Sigmoid colon (tissue), 4 donors: Measurements from ENCODE around the gene MMP7.

Source experiments
- EP300 ChIP-seq, 4 donors: sonication (generic); formaldehyde crosslinking; IDR thresholded peaks; one replicate each; pipeline ENCODE4 v1.6.1; 2017; ENCODE audit warnings: antibody characterized with exemption in 4 of 4
- POLR2A ChIP-seq, 2 donors: fragments of 450-650 bp; IDR thresholded peaks; one replicate each; pipeline ENCODE4 v1.6.1; 2016; ENCODE audit warnings: antibody characterized with exemption in 2 of 2, mild to moderate bottlenecking in 2 of 2, moderate library complexity in 2 of 2
- POLR2AphosphoS5 ChIP-seq, 4 donors: sonication (generic); formaldehyde crosslinking; IDR thresholded peaks; one replicate each; pipeline ENCODE4 v1.6.1; 2017; ENCODE audit warnings: antibody characterized with exemption in 4 of 4
- TF ChIP-seq, protein P1 (sequence below), 4 experiments: fragments of 450-650 bp in 3 of 4; fragments of 200-600 bp in 1 of 4; IDR thresholded peaks; one replicate each; pipeline ENCODE4 v1.5.1; 2016 to 2019; ENCODE audit warnings: antibody characterized with exemption in 4 of 4, mild to moderate bottlenecking in 3 of 4, moderate library complexity in 2 of 4

DNA sequence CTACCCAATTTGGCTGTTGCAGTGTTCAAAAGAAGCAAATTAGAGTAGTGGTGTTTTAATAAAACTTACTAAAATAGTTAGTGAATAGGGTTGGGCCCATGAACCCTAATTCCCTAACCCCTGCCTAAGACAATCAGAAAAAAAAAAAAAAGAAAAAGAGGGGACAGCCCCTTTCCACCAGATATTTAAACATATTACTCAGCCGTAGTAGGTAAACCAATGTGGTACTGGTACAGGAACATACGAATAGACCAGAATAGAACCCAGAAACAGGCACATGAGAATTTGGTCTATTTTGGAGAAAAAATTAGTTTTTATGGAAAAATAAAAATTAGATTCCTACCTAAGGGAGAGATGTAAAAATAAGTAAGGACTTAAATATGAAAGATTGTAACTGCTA lies 38.6 kb downstream of the MMP7 start:
- TF ChIP-seq, protein P1, sequence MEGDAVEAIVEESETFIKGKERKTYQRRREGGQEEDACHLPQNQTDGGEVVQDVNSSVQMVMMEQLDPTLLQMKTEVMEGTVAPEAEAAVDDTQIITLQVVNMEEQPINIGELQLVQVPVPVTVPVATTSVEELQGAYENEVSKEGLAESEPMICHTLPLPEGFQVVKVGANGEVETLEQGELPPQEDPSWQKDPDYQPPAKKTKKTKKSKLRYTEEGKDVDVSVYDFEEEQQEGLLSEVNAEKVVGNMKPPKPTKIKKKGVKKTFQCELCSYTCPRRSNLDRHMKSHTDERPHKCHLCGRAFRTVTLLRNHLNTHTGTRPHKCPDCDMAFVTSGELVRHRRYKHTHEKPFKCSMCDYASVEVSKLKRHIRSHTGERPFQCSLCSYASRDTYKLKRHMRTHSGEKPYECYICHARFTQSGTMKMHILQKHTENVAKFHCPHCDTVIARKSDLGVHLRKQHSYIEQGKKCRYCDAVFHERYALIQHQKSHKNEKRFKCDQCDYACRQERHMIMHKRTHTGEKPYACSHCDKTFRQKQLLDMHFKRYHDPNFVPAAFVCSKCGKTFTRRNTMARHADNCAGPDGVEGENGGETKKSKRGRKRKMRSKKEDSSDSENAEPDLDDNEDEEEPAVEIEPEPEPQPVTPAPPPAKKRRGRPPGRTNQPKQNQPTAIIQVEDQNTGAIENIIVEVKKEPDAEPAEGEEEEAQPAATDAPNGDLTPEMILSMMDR (IDR thresholded peaks at IDR 0.05), result no peak
- TF ChIP-seq POLR2A (IDR thresholded peaks at IDR 0.05) (no peak), POLR2AphosphoS5 (IDR thresholded peaks at IDR 0.05) (no peak), EP300 (IDR thresholded peaks at IDR 0.05) (no peak)
